Panc1 (cell line): Measurements from ENCODE around the gene GNAI1. TPM values are rescaled to one million over a fixed set of nuclear protein-coding genes. Genes with fewer than 3 reads are reported as not detected.

ENCODE experiments used
- ATAC-seq: fragments of 200-7000 bp; cut with Tn5 transposase; 2 replicates; pipeline ENCODE4 v1.9.1; 2020; ENCODE audit warnings: mild to moderate bottlenecking, moderate library complexity
- BruUV-seq: library from RNA; stranded (reverse); fragments of 400-500 nt; replicated peaks from 2 replicates; lab custom pipeline; 2021; lab: Mats Ljungman, UMichigan
- CTCF ChIA-PET: fragments of 300-600 bp; sonication (Branson Sonifier 250); formaldehyde crosslinking; loops from one replicate; lab custom pipeline; 2022; ENCODE audit warnings: antibody characterized with exemption; lab: Charles Lee
- POLR2A ChIA-PET: fragments of 300-600 bp; sonication (Branson Sonifier 250); formaldehyde crosslinking; loops from one replicate; lab custom pipeline; 2022; ENCODE audit warnings: antibody characterized with exemption; lab: Charles Lee
- DNase-seq: peaks from one replicate; pipeline ENCODE4 v3.0.0-alpha.2; 2010; ENCODE audit warnings: low read depth, low spot score
- H3K27ac ChIP-seq: 2 replicates; pipeline ENCODE4 v1.5.1; 2011; ENCODE audit warnings: mild to moderate bottlenecking, low read length, inconsistent platforms
- H3K27me3 ChIP-seq: fragments of 200-500 bp; sonication (Bioruptor generic); 2 replicates; pipeline ENCODE4 v1.6.0; 2014; ENCODE audit warnings: low read length, inconsistent platforms; ENCODE audit not compliant: control insufficient read depth, insufficient read depth
- H3K36me3 ChIP-seq: fragments of 200-500 bp; sonication (Bioruptor generic); 2 replicates; pipeline ENCODE4 v1.5.1; 2014; ENCODE audit warnings: inconsistent platforms, mild to moderate bottlenecking, low read length, moderate library complexity; ENCODE audit not compliant: control insufficient read depth, insufficient read depth
- H3K4me1 ChIP-seq: 2 replicates; pipeline ENCODE4 v1.5.1; 2011; ENCODE audit warnings: inconsistent platforms, mild to moderate bottlenecking, low read length, moderate library complexity; ENCODE audit not compliant: control insufficient read depth, insufficient read depth
- H3K4me3 ChIP-seq, 2 experiments: 2 replicates each; pipeline ENCODE4 v1.5.1; 2011 to 2012; ENCODE audit warnings: low read depth in 2 of 2, low read length in 2 of 2, mild to moderate bottlenecking in 2 of 2, inconsistent platforms in 1 of 2, moderate library complexity in 1 of 2
- H3K9me3 ChIP-seq: fragments of 200-500 bp; sonication (Bioruptor generic); 2 replicates; pipeline ENCODE4 v1.5.1; 2014; ENCODE audit warnings: low read depth, mild to moderate bottlenecking, inconsistent platforms, low read length, moderate library complexity; ENCODE audit not compliant: control insufficient read depth, insufficient read depth
- CTCF ChIP-seq: fragments of 450-650 bp; IDR thresholded peaks from 2 replicates; pipeline ENCODE4 v1.5.1; 2017; ENCODE audit warnings: mild to moderate bottlenecking
- POLR2AphosphoS5 ChIP-seq: IDR thresholded peaks from 2 replicates; pipeline ENCODE4 v1.6.1; 2012; ENCODE audit warnings: mild to moderate bottlenecking, low read depth, low read length, moderate library complexity
- REST ChIP-seq, 2 experiments: IDR thresholded peaks; 2 replicates each; pipeline ENCODE4 v1.6.1; 2011 to 2012; ENCODE audit warnings: low read depth in 2 of 2, control low read depth in 1 of 2, low read length in 1 of 2, mild to moderate bottlenecking in 1 of 2, moderate library complexity in 1 of 2; ENCODE audit not compliant: insufficient read depth in 1 of 2
- SIN3A ChIP-seq: IDR thresholded peaks from 2 replicates; pipeline ENCODE4 v1.6.1; 2012; ENCODE audit warnings: low read depth, mild to moderate bottlenecking, low read length, moderate library complexity, borderline replicate concordance; ENCODE audit not compliant: insufficient read depth
- TCF7L2 ChIP-seq: IDR thresholded peaks from 2 replicates; pipeline ENCODE4 v1.6.1; 2011; ENCODE audit warnings: mild to moderate bottlenecking, low read depth, low read length, inconsistent platforms
- in situ Hi-C: cut with HindIII; loops from 2 replicates; pipeline ENCODE4 v1.10.0; 2016; ENCODE audit warnings: low sequenced_read_pairs, low pct_unique_long_range_greater_than_20kb
- intact Hi-C: fragments of 100-400 bp; cut with micrococcal nuclease; formaldehyde crosslinking; loops from one replicate; pipeline ENCODE4 v1.10.0; 2022; ENCODE audit not compliant: unreplicated experiment
- total RNA-seq: library from RNA; stranded (reverse); gene quantifications from one replicate; pipeline ENCODE4 v1.2.1, GENCODE V29; 2021; ENCODE audit not compliant: unreplicated experiment

The GNAI1 gene
- total RNA-seq, 1 experiment from 2014 or later: 19.2 TPM

GRCh38 chr7:80134115-80134535 lies 506 bp upstream of the GNAI1 start:
- peaks cover 19% of the 10 kb centered on the region for H3K4me1 ChIP-seq
- H3K27me3 ChIP-seq: no peaks in the 10 kb centered on the region
- in situ Hi-C loops: no loop called here
- H3K9me3 ChIP-seq: no peaks in the 10 kb centered on the region
- no TSS peak for BruUV-seq
- intact Hi-C loops: no loop called here
- TF ChIP-seq TCF7L2 (no peak), POLR2AphosphoS5 (no peak), REST (IDR thresholded peaks at IDR 0.05; ENCODE audit: insufficient read depth in 1 of 2, low read depth in 2 of 2, low read length in 1 of 2) (no peak), CTCF (no peak), SIN3A (no peak)
- ATAC-seq (peak; percentile 40), DNase-seq (no peak)
- peak overlapping the region; percentile 49 for H3K27ac ChIP-seq
- ChIA-PET POLR2A (no interaction called here), CTCF (interaction anchor here (0.6 to 1.1 kb wide), 4 partner anchors 12 to 732 kb away, joined by 3 to 9 read pairs (median 4); no protein-coding TSS in a partner anchor)
- H3K36me3 ChIP-seq: peaks cover 2% of the 10 kb centered on the region; the same call in 1 of the 2 replicates
- H3K4me3 ChIP-seq: peak overlapping the region; percentile 65 to 78

GRCh38 chr7:80135309-80136104 lies 876 bp downstream of the GNAI1 start:
- POLR2A ChIA-PET: interaction anchor here (0.7 kb wide), 1 partner anchor 35 kb away, joined by 8 read pairs; no protein-coding TSS in a partner anchor
- no peaks in the 10 kb centered on the region for H3K27me3 ChIP-seq
- no peaks in the 10 kb centered on the region for H3K9me3 ChIP-seq
- BruUV-seq: no TSS peak
- intact Hi-C loops (no loop called here), in situ Hi-C loops (no loop called here)
- TF ChIP-seq REST (IDR thresholded peaks at IDR 0.05; ENCODE audit: insufficient read depth in 1 of 2, low read depth in 2 of 2, low read length in 1 of 2) (no peak), CTCF (no peak), SIN3A (no peak), TCF7L2 (peak; percentile 64; the same call in 1 of the 2 replicates), POLR2AphosphoS5 (no peak)
- H3K27ac ChIP-seq: peak overlapping the region; percentile 78
- H3K4me3 ChIP-seq: peak overlapping the region; percentile 65 to 94
- CTCF ChIA-PET: interaction anchor here (0.6 to 0.9 kb wide), 3 partner anchors 73 to 1335 kb away, joined by 4 to 8 read pairs (median 4); no protein-coding TSS in a partner anchor
- DNase-seq (no peak), ATAC-seq (peak; percentile 65)
- peaks cover 25% of the 10 kb centered on the region for H3K4me1 ChIP-seq
- H3K36me3 ChIP-seq: peaks cover 2% of the 10 kb centered on the region; the same call in 1 of the 2 replicates
